GM18870 (cell line): ENCODE measurements around the gene GTPBP10.
"Not testable (repeated sequence)": the region's sequence is repeated elsewhere in the genome, so short reads cannot be mapped to it uniquely, and the experiment has no call there.

Experiments
- ATAC-seq: cut with Tn5 transposase; IDR thresholded peaks from one replicate; pipeline ENCODE4 v1.9.1; 2021; ENCODE audit warnings: moderate library complexity; ENCODE audit not compliant: unreplicated experiment

GTPBP10 gene, protein sequence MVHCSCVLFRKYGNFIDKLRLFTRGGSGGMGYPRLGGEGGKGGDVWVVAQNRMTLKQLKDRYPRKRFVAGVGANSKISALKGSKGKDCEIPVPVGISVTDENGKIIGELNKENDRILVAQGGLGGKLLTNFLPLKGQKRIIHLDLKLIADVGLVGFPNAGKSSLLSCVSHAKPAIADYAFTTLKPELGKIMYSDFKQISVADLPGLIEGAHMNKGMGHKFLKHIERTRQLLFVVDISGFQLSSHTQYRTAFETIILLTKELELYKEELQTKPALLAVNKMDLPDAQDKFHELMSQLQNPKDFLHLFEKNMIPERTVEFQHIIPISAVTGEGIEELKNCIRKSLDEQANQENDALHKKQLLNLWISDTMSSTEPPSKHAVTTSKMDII

GRCh38 chr7:90346336-90347125 is at the start of gene GTPBP10:
Gene GTPBP10, plus strand, starts transcription at chr7:90346716. Its CDS starts 26 bp downstream, at chr7:90346742.
- ATAC-seq = peak; percentile 95

GRCh38 chr7:90298145-90299038 is 48.1 kb upstream of the GTPBP10 start:
- peak; percentile 86 for ATAC-seq

GRCh38 chr7:90303241-90303640 is 43.3 kb upstream of the GTPBP10 start:
- ATAC-seq = no peak

GRCh38 chr7:90309872-90310271 is 36.6 kb upstream of the GTPBP10 start:
- no peak for ATAC-seq

- no peak for ATAC-seq
These were observed 35.3 kb upstream of the GTPBP10 start for GRCh38 chr7:90311175-90311574.

DNA sequence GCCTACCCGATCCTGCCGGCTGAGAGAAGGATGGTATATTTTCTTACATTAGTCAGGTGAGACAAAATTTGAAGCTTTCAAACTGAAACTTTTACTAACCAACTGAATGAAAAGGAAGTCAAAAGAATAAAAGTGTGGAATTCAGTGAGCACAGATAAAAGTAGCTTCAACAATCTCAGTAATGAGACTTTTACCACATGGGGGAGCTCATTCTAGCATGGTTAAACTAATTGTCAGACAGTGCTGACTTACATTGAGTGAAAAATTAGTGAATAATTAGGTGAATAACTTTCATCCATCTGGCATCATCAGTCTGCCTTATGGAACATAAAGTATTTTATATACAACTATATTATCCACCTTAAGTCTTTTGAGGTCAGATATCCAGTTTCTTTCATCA is 33.8 kb upstream of the GTPBP10 start:
- ATAC-seq = no peak

GRCh38 chr7:90313907-90314306 is 32.6 kb upstream of the GTPBP10 start:
- no peak for ATAC-seq

GRCh38 chr7:90320014-90320413 is 26.5 kb upstream of the GTPBP10 start:
- no peak for ATAC-seq

DNA sequence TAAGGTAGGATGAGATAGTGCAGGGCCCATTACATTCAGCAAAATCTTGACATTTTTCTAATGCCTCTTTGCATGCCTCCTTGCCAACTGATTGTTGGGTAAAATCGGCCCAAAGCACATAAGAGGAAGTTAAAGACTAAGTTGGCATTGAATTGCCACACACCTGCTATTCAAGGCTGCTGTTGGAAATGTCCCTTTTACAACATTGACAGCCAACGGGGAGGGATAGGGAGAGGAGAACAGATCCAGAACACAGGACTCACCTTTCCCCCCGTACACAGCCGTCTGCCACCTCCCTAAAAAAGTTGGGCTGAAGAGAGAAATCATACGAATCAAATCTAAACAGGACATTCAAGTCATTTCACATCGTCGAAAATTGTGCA is 26.1 kb upstream of the GTPBP10 start:
- no peak for ATAC-seq

GRCh38 chr7:90320801-90321494 is 25.6 kb upstream of the GTPBP10 start, which contains the start of gene FAM237B:
Gene FAM237B, minus strand, starts transcription at chr7:90321304. Its CDS starts 1,556 bp downstream, at chr7:90319748.
- no peak for ATAC-seq

GRCh38 chr7:90322837-90323236 is 23.7 kb upstream of the GTPBP10 start:
- ATAC-seq = no peak

GRCh38 chr7:90326500-90326899 is 20.0 kb upstream of the GTPBP10 start:
- ATAC-seq = no peak

- no peak for ATAC-seq
These were observed 12.2 kb upstream of the GTPBP10 start for GRCh38 chr7:90334193-90334843.

DNA sequence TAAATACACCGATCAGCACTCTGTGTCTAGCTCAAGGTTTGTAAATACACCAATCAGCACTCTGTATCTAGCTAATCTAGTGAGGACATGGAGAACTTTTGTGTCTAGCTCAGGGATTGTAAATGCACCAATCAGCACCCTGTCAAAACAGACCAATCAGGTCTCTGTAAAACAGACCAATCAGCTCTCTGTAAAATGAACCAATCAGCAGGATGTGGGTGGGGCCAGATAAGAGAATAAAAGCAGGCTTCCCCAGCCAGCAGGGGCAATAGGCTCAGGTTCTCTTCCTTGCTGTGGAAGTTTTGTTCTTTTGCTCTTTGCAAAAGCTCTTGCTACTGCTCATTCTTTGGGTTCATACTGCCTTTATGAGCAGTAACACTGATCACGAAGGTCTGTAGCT is 11.6 kb upstream of the GTPBP10 start:
- ATAC-seq = not testable (repeated sequence)

GRCh38 chr7:90337106-90337505 is 9.4 kb upstream of the GTPBP10 start:
- ATAC-seq = no peak

DNA sequence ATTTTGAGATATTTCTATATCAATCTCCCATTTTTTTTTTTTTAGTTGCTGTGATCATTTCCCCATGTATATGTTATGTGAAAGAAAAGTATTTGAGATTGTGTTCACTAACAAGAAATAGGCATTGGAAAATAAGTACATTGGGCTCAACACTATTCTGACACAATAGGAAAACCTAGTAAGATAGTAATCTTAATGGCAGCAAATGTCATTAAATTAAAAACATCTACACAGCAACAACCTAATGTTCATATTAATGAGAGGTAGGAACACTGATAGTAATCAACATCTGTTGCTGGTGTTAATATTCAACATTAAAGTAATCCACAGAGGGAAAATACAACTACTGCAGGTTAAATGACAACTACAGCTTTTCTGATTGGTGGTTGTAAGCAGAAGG is 1.5 kb upstream of the GTPBP10 start:
- ATAC-seq = no peak

DNA sequence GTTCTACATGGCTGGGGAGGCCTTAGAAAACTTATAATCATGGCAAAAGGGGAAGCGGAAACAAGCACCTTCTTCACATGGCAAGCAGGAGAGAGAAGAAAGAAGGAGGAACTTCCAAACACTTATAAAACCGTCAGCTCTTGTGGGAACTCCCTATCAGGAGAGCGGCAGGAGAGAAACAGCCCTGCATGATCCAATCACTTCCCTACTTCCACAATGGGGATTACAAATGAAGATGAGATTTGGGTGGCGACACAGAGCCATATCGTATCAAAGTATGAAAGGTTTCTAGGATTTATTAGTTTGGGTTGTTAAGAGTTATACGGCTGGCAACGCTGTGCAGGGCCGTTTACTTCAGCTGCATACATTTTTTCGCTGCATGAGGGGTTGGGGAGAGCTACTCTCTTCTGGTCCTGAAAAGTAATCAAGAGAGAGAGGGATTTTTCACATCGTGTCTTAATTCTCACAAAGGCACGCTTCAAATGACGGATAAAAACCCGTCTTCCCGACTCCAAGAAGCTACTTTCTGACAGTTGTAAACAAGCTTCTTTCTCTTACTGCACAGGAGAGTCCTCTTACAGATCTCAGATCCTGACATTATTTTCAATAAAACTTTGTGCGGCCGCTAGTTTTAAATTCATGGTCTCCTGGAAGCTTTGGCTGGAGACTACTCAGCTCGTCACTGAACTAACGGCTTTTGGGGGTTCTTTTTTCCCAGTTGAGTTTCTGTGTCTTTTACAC is 751 bp upstream of the GTPBP10 start:
- peak; percentile 2 for ATAC-seq

GRCh38 chr7:90347759-90348158 is 1.2 kb downstream of the GTPBP10 start:
- ATAC-seq = no peak

DNA sequence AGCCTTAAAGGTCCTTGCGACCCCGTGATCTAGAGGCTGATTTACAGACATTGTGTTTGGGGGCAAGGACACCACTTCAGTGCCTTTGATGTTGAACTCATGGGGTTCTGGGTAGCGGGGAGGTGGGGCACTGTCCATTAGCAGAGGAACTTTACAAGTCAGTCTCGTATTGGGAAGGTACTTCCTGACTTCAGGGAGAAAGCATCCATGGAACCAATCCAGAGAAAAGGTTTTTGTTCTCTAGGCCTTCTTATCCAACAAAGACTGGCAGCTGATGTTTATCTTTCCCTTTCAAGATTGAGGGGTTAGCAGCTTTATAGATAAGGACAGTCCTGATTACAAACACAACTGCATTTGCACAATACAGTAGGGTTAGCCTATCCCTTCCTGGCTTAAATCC is 2.8 kb downstream of the GTPBP10 start:
- no peak for ATAC-seq
